Loucy (cell line): ENCODE results near the gene ITGA8.

Experiments
- EZH2phosphoT487 ChIP-seq: fragments of 200-600 bp; IDR thresholded peaks from 2 replicates; pipeline ENCODE4 v1.6.1; 2018; ENCODE audit warnings: antibody characterized with exemption, mild to moderate bottlenecking, moderate library complexity, borderline replicate concordance
- TF ChIP-seq, protein P1 (sequence below): fragments of 200-600 bp; sonication (generic); conservative IDR thresholded peaks from 2 replicates; pipeline ENCODE4 v1.5.1; 2014; ENCODE audit warnings: mild to moderate bottlenecking, antibody characterized with exemption, low read length

DNA sequence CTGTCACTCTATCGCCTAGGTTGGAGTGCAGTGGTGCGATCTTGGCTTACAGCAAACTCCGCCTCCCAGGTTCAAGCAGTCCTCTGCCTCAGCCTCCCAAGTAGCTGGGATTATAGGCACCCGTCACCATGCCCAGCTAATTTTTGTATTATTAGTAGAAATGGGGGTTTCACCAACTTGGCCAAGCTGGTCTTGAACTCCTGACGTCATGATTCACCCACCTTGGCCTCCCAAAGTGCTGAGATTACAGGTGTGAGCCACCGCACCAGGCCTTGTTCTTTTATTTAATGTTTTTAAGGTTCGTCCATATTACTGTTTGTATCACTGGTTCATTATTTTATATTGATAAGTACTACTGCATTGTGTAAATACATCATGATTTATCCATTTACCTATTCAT lies 10.2 kb upstream of the ITGA8 start:
- TF ChIP-seq, protein P1, sequence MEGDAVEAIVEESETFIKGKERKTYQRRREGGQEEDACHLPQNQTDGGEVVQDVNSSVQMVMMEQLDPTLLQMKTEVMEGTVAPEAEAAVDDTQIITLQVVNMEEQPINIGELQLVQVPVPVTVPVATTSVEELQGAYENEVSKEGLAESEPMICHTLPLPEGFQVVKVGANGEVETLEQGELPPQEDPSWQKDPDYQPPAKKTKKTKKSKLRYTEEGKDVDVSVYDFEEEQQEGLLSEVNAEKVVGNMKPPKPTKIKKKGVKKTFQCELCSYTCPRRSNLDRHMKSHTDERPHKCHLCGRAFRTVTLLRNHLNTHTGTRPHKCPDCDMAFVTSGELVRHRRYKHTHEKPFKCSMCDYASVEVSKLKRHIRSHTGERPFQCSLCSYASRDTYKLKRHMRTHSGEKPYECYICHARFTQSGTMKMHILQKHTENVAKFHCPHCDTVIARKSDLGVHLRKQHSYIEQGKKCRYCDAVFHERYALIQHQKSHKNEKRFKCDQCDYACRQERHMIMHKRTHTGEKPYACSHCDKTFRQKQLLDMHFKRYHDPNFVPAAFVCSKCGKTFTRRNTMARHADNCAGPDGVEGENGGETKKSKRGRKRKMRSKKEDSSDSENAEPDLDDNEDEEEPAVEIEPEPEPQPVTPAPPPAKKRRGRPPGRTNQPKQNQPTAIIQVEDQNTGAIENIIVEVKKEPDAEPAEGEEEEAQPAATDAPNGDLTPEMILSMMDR: no peak
- no peak for TF ChIP-seq EZH2phosphoT487
